GM12873 (cell line): ENCODE results near the gene ARHGAP32.

Experiments
- TF ChIP-seq, protein P1 (sequence below): IDR thresholded peaks from 2 replicates; pipeline ENCODE4 v1.5.1; 2012; ENCODE audit warnings: low read depth, mild to moderate bottlenecking, moderate library complexity, low read length, control low read depth; ENCODE audit not compliant: insufficient read depth; ENCODE audit errors: missing control alignments

Gene ARHGAP32

DNA sequence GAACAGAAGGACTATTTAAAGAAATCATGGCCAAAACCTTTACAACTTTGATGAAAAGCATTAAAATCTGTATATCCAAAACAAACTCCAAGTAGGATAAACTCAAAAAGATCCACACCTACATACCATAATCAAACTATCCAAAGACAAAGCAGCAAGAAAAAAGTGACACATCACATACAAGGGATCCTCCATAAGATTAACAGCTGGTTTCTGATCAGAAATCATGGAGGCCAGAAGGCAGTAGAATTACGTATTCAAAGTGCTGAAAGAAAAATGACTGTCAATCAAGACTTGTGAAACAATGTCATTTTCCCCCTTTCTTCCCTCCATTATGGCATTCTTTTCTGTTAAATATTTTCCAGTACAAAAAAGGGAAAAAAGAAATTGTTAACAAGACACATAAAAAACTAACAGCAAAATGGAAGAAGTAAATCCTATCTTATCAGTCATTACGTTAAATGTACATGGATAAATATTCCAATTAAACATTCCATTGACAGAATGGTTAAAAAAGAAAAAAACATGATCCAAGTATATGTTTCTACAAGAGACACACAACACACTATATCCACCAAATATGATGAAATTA is 34.2 kb upstream of the ARHGAP32 start:
- TF ChIP-seq, protein P1, sequence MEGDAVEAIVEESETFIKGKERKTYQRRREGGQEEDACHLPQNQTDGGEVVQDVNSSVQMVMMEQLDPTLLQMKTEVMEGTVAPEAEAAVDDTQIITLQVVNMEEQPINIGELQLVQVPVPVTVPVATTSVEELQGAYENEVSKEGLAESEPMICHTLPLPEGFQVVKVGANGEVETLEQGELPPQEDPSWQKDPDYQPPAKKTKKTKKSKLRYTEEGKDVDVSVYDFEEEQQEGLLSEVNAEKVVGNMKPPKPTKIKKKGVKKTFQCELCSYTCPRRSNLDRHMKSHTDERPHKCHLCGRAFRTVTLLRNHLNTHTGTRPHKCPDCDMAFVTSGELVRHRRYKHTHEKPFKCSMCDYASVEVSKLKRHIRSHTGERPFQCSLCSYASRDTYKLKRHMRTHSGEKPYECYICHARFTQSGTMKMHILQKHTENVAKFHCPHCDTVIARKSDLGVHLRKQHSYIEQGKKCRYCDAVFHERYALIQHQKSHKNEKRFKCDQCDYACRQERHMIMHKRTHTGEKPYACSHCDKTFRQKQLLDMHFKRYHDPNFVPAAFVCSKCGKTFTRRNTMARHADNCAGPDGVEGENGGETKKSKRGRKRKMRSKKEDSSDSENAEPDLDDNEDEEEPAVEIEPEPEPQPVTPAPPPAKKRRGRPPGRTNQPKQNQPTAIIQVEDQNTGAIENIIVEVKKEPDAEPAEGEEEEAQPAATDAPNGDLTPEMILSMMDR = no peak

DNA sequence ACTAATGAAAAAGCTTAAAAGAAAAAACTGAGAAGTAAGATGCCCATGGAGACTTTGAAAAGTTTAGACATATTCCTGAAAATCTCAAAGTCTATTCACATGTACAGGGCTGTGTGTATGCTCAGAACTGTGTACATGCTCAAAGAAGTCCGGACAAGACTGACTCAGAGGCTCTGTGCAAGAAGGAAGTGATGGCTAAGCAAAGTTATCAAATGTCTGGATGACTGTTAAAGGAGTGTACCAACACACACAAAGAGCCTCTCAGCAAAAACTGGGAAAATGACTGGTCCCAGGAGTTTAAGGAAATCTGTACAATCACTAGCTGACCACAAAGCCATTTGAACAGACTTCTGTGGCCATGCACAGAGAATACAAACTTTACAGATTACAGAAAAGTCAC is 33.1 kb upstream of the ARHGAP32 start:
- TF ChIP-seq, protein P1 = no peak

DNA sequence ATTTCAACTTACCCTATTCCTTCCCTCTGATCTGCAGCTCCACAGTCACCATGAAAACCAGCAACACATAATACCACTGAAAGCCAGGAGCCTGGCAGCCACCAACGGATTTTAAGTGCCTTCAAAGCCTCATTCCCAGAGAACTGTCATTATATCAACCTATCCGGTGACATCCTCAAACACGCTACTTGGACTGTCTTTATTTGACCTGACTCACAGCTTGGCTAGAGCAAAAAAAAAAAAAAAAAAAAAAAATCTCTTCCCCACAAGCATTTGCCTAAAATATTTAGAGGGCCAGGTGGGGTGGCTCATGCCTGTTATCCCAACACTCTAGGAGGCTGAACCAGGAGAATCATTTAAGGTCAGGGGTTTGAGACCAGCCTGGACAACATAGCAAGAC is 32.4 kb upstream of the ARHGAP32 start:
- TF ChIP-seq, protein P1 = no peak

DNA sequence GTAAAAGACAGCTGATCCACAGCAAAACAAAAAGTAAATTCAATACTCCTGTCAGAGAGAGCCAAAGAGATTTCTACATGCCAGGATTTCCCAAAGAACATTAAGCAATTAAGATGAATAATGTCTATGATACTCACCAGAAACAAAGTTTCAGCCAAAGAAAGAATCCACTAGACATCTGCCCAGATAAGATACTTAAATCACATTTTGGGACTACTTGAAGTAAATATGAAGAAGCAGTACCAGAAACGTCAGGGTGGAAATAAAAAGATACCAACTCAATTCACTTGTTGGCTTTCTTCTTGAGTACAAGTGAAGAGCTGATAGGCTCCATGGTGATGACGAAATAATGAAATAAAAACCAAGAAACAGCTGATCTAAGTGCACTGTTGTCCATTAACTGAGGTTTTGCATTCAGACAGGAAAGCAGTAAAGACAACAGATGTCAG is 31.6 kb upstream of the ARHGAP32 start:
- TF ChIP-seq, protein P1 = no peak

DNA sequence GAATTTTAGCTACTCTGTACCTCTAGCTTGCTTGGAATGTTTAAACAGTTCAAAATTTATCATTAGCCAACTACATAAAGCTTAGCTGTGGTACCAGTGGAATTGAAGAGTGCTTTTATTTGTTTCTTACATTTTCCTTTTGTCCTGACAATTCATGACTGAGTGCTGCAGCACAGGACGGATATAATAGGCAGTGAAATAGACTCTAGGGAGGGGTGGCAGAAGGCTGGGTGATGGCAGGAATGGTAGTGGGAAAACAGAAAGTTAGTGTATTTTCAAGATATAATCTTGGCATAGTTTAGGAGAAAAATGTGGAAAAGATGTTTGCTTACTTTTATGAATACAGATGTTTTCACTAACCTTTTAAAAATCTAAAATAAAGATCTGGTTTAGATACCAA is 31.1 kb upstream of the ARHGAP32 start:
- TF ChIP-seq, protein P1 = no peak

DNA sequence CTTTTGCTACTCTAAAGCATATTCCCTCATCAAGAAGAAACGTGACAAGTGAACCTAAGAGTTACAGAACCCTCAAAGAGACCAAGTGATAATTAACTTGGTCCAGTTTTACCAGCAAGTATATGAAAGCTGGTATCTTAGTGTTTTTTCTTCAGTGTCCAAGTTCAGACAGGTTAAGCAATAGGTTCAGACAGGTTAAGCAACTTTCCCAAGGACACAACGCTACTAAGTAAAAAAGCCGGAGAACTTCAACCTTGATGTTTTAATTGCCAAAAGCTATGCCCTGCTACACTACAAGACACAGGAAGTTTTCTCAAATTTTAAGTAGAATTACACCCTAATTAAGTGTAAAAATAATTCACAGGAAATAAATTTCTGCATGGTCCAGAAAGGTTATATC is 30.0 kb upstream of the ARHGAP32 start:
- TF ChIP-seq, protein P1 = no peak

DNA sequence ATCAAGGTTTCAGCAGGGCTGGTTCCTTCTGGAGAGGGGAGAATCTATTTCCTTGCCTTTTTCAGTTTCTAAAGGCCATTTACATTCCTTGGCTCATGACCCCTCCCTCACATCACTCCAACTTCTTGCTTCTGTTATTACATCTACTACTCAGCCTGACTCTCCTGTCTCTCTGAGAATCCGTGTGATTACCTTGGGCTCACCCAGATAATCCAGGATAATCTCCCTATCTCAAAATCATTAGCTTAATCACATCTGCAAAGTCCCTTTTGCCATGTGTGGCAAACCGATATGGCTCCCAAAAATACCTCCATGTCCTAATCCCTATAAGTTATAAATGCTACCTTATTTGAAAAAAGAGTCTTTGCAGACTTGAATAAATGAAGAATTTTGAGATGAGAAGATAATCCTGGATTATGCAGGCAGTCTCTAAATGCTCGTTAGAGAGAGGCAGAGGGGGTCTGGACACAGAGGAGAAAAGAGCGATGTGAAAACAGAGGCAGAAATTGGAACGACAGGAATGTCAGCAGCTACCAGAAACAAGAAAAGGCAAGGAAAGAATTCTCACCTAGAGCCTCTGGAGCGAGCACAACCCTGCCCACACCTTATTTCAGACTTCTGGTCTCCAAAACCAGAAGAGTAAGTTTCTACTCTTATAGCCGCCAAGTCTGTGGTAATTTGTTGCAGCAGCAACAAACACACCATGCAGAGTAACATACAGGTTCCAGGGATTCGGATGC is 23.6 kb upstream of the ARHGAP32 start:
- TF ChIP-seq, protein P1 = no peak
